Nephron progenitor cell (in vitro differentiated cells): ENCODE measurements around the gene FURIN.

Source experiments
- DNase-seq: peaks from one replicate; pipeline ENCODE4 v3.0.0; 2021
- H3K27ac Mint-ChIP-seq: 2 replicates; pipeline ENCODE4 v1.8.0; 2021; ENCODE audit warnings: mild to moderate bottlenecking, moderate library complexity, mixed read lengths
- H3K27me3 Mint-ChIP-seq: 2 replicates; pipeline ENCODE4 v1.8.0; 2021; ENCODE audit warnings: mild to moderate bottlenecking, low read depth, mixed read lengths; ENCODE audit not compliant: poor library complexity
- H3K36me3 Mint-ChIP-seq: 2 replicates; pipeline ENCODE4 v1.8.0; 2021; ENCODE audit warnings: low read depth, mixed read lengths
- H3K4me1 Mint-ChIP-seq: 2 replicates; pipeline ENCODE4 v1.8.0; 2021; ENCODE audit warnings: mixed read lengths
- H3K4me3 Mint-ChIP-seq: 2 replicates; pipeline ENCODE4 v1.8.0; 2021; ENCODE audit warnings: mild to moderate bottlenecking, moderate library complexity, mixed read lengths
- H3K9me3 Mint-ChIP-seq: 2 replicates; pipeline ENCODE4 v1.8.0; 2021; ENCODE audit warnings: mild to moderate bottlenecking, moderate library complexity, mixed read lengths
- CTCF ChIP-seq: fragments of 200-600 bp; sonication (generic); IDR thresholded peaks from 2 replicates; pipeline ENCODE4 v1.5.0; 2021; ENCODE audit warnings: antibody characterized with exemption

Gene FURIN

GRCh38 chr15:90836296-90836871 is 32.0 kb upstream of the FURIN start:
- no peak overlapping the region for H3K4me3 Mint-ChIP-seq
- DNase-seq, result no peak
- peaks cover 3% of the 10 kb centered on the region for H3K27me3 Mint-ChIP-seq
- no peak for TF ChIP-seq CTCF
- H3K36me3 Mint-ChIP-seq, result no peaks in the 10 kb centered on the region
- no peaks in the 10 kb centered on the region for H3K9me3 Mint-ChIP-seq
- peaks cover 21% of the 10 kb centered on the region for H3K4me1 Mint-ChIP-seq
- no peak overlapping the region for H3K27ac Mint-ChIP-seq

GRCh38 chr15:90837094-90837493 is 31.3 kb upstream of the FURIN start:
- no peaks in the 10 kb centered on the region for H3K36me3 Mint-ChIP-seq

GRCh38 chr15:90838139-90838538 is 30.2 kb upstream of the FURIN start:
- Mint-ChIP-seq H3K27ac (no peak overlapping the region), H3K4me3 (no peak overlapping the region), H3K4me1 (peaks cover 21% of the 10 kb centered on the region), H3K9me3 (no peaks in the 10 kb centered on the region), H3K36me3 (no peaks in the 10 kb centered on the region), H3K27me3 (peaks cover 3% of the 10 kb centered on the region)
- DNase-seq, result no peak
- no peak for TF ChIP-seq CTCF

More at GRCh38 chr15:90837094-90837493, 31.3 kb upstream of the FURIN start:
- Mint-ChIP-seq H3K27ac (no peak overlapping the region), H3K27me3 (peaks cover 3% of the 10 kb centered on the region), H3K4me1 (peaks cover 21% of the 10 kb centered on the region), H3K9me3 (no peaks in the 10 kb centered on the region), H3K4me3 (no peak overlapping the region)
- TF ChIP-seq CTCF, result no peak
- no peak for DNase-seq

- Mint-ChIP-seq H3K27me3 (peaks cover 3% of the 10 kb centered on the region), H3K4me3 (no peak overlapping the region), H3K36me3 (no peaks in the 10 kb centered on the region), H3K9me3 (no peaks in the 10 kb centered on the region), H3K27ac (no peak overlapping the region), H3K4me1 (peaks cover 21% of the 10 kb centered on the region)
- no peak for DNase-seq
- no peak for TF ChIP-seq CTCF
These were observed 29.8 kb upstream of the FURIN start for GRCh38 chr15:90838544-90838943.

- no peak for TF ChIP-seq CTCF
- DNase-seq, result no peak
- H3K4me3 Mint-ChIP-seq, result no peak overlapping the region
- H3K27me3 Mint-ChIP-seq, result peaks cover 3% of the 10 kb centered on the region
- no peaks in the 10 kb centered on the region for H3K9me3 Mint-ChIP-seq
- H3K4me1 Mint-ChIP-seq, result peaks cover 21% of the 10 kb centered on the region
- no peaks in the 10 kb centered on the region for H3K36me3 Mint-ChIP-seq
- H3K27ac Mint-ChIP-seq, result no peak overlapping the region
These were observed 29.0 kb upstream of the FURIN start for GRCh38 chr15:90839187-90840071.
